ENCODE measurements around the gene GNGT2. TPM values are rescaled to one million over a fixed set of nuclear protein-coding genes. Genes with fewer than 3 reads are reported as not detected.

GNGT2 gene
- total and polyA plus RNA-seq, 2 experiments from 2014 or later, result not detected

GRCh38 chr17:49247944-49248343 lies 37.6 kb upstream of the GNGT2 start:
- no peaks in the 10 kb centered on the region for H4K20me1 ChIP-seq (ENCODE audit: insufficient read depth)
- no peak for DNase-seq

GRCh38 chr17:49244839-49245238 lies 34.5 kb upstream of the GNGT2 start:
- in situ Hi-C loops (cut with MboI), result no loop called here
- TF ChIP-seq EZH2 (IDR thresholded peaks at IDR 0.05; ENCODE audit: insufficient read depth, poor library complexity, severe bottlenecking), result no peak
- TF ChIP-seq EZH2phosphoT487 (IDR thresholded peaks at IDR 0.05; ENCODE audit: insufficient read depth, low read depth), result no peak
- H3K4me2 ChIP-seq (ENCODE audit: unreplicated experiment), result no peak overlapping the region

More at GRCh38 chr17:49247944-49248343, 37.6 kb upstream of the GNGT2 start:
- Histone ChIP-seq H3F3A (ENCODE audit: insufficient read depth) (no peaks in the 10 kb centered on the region), H3K9me2 (ENCODE audit: insufficient read depth) (no peaks in the 10 kb centered on the region), H3K4me1 (ENCODE audit: insufficient read depth) (no peaks in the 10 kb centered on the region), H3K27me3 (replicated peaks; ENCODE audit: insufficient read depth) (no peaks in the 10 kb centered on the region; the same call in 1 of the 2 replicates), H3K27ac (no peak overlapping the region), H3K4me2 (ENCODE audit: unreplicated experiment) (no peak overlapping the region), H3K4me3 (no peak overlapping the region), H3K36me3 (ENCODE audit: low read depth) (no peaks in the 10 kb centered on the region), H3K9me3 (ENCODE audit: low read depth) (no peaks in the 10 kb centered on the region), H3K9ac (no peak overlapping the region), H2AFZ (no peak overlapping the region), H3K79me2 (ENCODE audit: insufficient read depth) (no peaks in the 10 kb centered on the region)
- no peak for TF ChIP-seq EZH2phosphoT487 (IDR thresholded peaks at IDR 0.05; ENCODE audit: insufficient read depth, low read depth)
- TF ChIP-seq EZH2 (IDR thresholded peaks at IDR 0.05; ENCODE audit: insufficient read depth, poor library complexity, severe bottlenecking), result no peak
- in situ Hi-C loops (cut with MboI), result no loop called here
- 81% methylated on average over 7 of the region's 7 CpGs for WGBS, 2 experiments (ENCODE audit: low coverage in 1 of 2, low lambda C conversion rate in 2 of 2, missing lambda C conversion rate in 2 of 2)

GRCh38 chr17:49242813-49243212 lies 32.4 kb upstream of the GNGT2 start:
- no peak for DNase-seq
- no peaks in the 10 kb centered on the region for H3K4me1 ChIP-seq (ENCODE audit: insufficient read depth)
- no peaks in the 10 kb centered on the region for H3K79me2 ChIP-seq (ENCODE audit: insufficient read depth)
- no peaks in the 10 kb centered on the region for H4K20me1 ChIP-seq (ENCODE audit: insufficient read depth)
- H2AFZ ChIP-seq, result no peak overlapping the region
- no peaks in the 10 kb centered on the region for H3K9me2 ChIP-seq (ENCODE audit: insufficient read depth)
- H3K4me3 ChIP-seq, result no peak overlapping the region
- peaks cover 5% of the 10 kb centered on the region for H3K27me3 ChIP-seq (replicated peaks; ENCODE audit: insufficient read depth)
- no peaks in the 10 kb centered on the region for H3K9me3 ChIP-seq (ENCODE audit: low read depth)
- no peaks in the 10 kb centered on the region for H3F3A ChIP-seq (ENCODE audit: insufficient read depth)
- H3K36me3 ChIP-seq (ENCODE audit: low read depth), result no peaks in the 10 kb centered on the region
- 71% methylated on average over 4 to 5 of the region's 5 CpGs for WGBS, 2 experiments (ENCODE audit: low coverage in 1 of 2, low lambda C conversion rate in 2 of 2, missing lambda C conversion rate in 2 of 2)
- in situ Hi-C loops (cut with MboI), result no loop called here
- H3K4me2 ChIP-seq (ENCODE audit: unreplicated experiment), result no peak overlapping the region
- no peak for TF ChIP-seq EZH2 (IDR thresholded peaks at IDR 0.05; ENCODE audit: insufficient read depth, poor library complexity, severe bottlenecking)
- no peak for TF ChIP-seq EZH2phosphoT487 (IDR thresholded peaks at IDR 0.05; ENCODE audit: insufficient read depth, low read depth)
- no peak overlapping the region for H3K9ac ChIP-seq
- no peak overlapping the region for H3K27ac ChIP-seq

More at GRCh38 chr17:49244839-49245238, 34.5 kb upstream of the GNGT2 start:
- no peaks in the 10 kb centered on the region; the same call in 1 of the 2 replicates for H3K27me3 ChIP-seq (replicated peaks; ENCODE audit: insufficient read depth)
- no peak for DNase-seq
- H3K9me3 ChIP-seq (ENCODE audit: low read depth), result no peaks in the 10 kb centered on the region
- no peak overlapping the region for H3K4me3 ChIP-seq
- no peak overlapping the region for H2AFZ ChIP-seq
- no peaks in the 10 kb centered on the region for H4K20me1 ChIP-seq (ENCODE audit: insufficient read depth)
- no peaks in the 10 kb centered on the region for H3F3A ChIP-seq (ENCODE audit: insufficient read depth)
- H3K79me2 ChIP-seq (ENCODE audit: insufficient read depth), result no peaks in the 10 kb centered on the region
- H3K27ac ChIP-seq, result no peak overlapping the region
- H3K36me3 ChIP-seq (ENCODE audit: low read depth), result no peaks in the 10 kb centered on the region
- no peak overlapping the region for H3K9ac ChIP-seq
- 65 to 79% methylated on average over 4 of the region's 4 CpGs for WGBS, 2 experiments (ENCODE audit: low coverage in 1 of 2, low lambda C conversion rate in 2 of 2, missing lambda C conversion rate in 2 of 2)
- H3K9me2 ChIP-seq (ENCODE audit: insufficient read depth), result no peaks in the 10 kb centered on the region
- no peaks in the 10 kb centered on the region for H3K4me1 ChIP-seq (ENCODE audit: insufficient read depth)

- Histone ChIP-seq H3K4me3 (no peak overlapping the region), H2AFZ (no peak overlapping the region), H3K27ac (no peak overlapping the region), H3K27me3 (replicated peaks; ENCODE audit: insufficient read depth) (peaks cover 5% of the 10 kb centered on the region; the same call in 1 of the 2 replicates), H3K9ac (no peak overlapping the region), H3K36me3 (ENCODE audit: low read depth) (no peaks in the 10 kb centered on the region), H3K79me2 (ENCODE audit: insufficient read depth) (no peaks in the 10 kb centered on the region), H3F3A (ENCODE audit: insufficient read depth) (no peaks in the 10 kb centered on the region), H3K9me2 (ENCODE audit: insufficient read depth) (no peaks in the 10 kb centered on the region), H3K4me2 (ENCODE audit: unreplicated experiment) (no peak overlapping the region), H4K20me1 (ENCODE audit: insufficient read depth) (no peaks in the 10 kb centered on the region), H3K9me3 (ENCODE audit: low read depth) (no peaks in the 10 kb centered on the region), H3K4me1 (ENCODE audit: insufficient read depth) (no peaks in the 10 kb centered on the region)
- 48 to 55% methylated on average over 8 to 9 of the region's 9 CpGs for WGBS, 2 experiments (ENCODE audit: low coverage in 1 of 2, low lambda C conversion rate in 2 of 2, missing lambda C conversion rate in 2 of 2)
- no peak for TF ChIP-seq EZH2 (IDR thresholded peaks at IDR 0.05; ENCODE audit: insufficient read depth, poor library complexity, severe bottlenecking)
- TF ChIP-seq EZH2phosphoT487 (IDR thresholded peaks at IDR 0.05; ENCODE audit: insufficient read depth, low read depth), result no peak
- no peak for DNase-seq
- in situ Hi-C loops (cut with MboI), result no loop called here
Observed at GRCh38 chr17:49241692-49242397, 31.5 kb upstream of the GNGT2 start.
